HG02981 (cell line): ENCODE results near the gene XYLT1.
"Not testable (repeated sequence)": the region's sequence is repeated elsewhere in the genome, so short reads cannot be mapped to it uniquely, and the experiment has no call there.

Experiments used
- ATAC-seq: cut with Tn5 transposase; IDR thresholded peaks from one replicate; pipeline ENCODE4 v1.9.1; 2021; ENCODE audit warnings: mild to moderate bottlenecking, moderate library complexity; ENCODE audit not compliant: unreplicated experiment

The XYLT1 gene

GRCh38 chr16:17493012-17493411 lies 22.3 kb upstream of the XYLT1 start:
- ATAC-seq = no peak

GRCh38 chr16:17491140-17491662 lies 20.4 kb upstream of the XYLT1 start:
- ATAC-seq = no peak

GRCh38 chr16:17488506-17488905 lies 17.7 kb upstream of the XYLT1 start:
- no peak for ATAC-seq

- ATAC-seq = no peak
Observed at GRCh38 chr16:17483351-17483750, 12.6 kb upstream of the XYLT1 start.

GRCh38 chr16:17482341-17482740 lies 11.6 kb upstream of the XYLT1 start:
- not testable (repeated sequence) for ATAC-seq

- no peak for ATAC-seq
Observed at GRCh38 chr16:17481736-17482135, 11.0 kb upstream of the XYLT1 start.

- ATAC-seq = not testable (repeated sequence)
Observed at GRCh38 chr16:17477260-17477545, 6.4 kb upstream of the XYLT1 start.

- no peak for ATAC-seq
Observed at GRCh38 chr16:17476414-17477259, 5.9 kb upstream of the XYLT1 start.

- ATAC-seq = no peak
Observed at GRCh38 chr16:17475104-17475503, 4.3 kb upstream of the XYLT1 start.

- ATAC-seq = no peak
Observed at GRCh38 chr16:17474572-17474971, 3.8 kb upstream of the XYLT1 start.

- ATAC-seq = no peak
Observed at GRCh38 chr16:17474037-17474436, 3.3 kb upstream of the XYLT1 start.

- ATAC-seq = no peak
Observed at GRCh38 chr16:17471719-17472461, 1.1 kb upstream of the XYLT1 start.

- ATAC-seq = no peak
Observed at GRCh38 chr16:17470182-17470907, 415 bp downstream of the XYLT1 start.

GRCh38 chr16:17469741-17470181 lies 999 bp downstream of the XYLT1 start:
- no peak for ATAC-seq

- ATAC-seq = no peak
Observed at GRCh38 chr16:17469011-17469740, 1.6 kb downstream of the XYLT1 start.

- ATAC-seq = no peak
Observed at GRCh38 chr16:17468611-17469010, 2.1 kb downstream of the XYLT1 start.

GRCh38 chr16:17467923-17468540 lies 2.7 kb downstream of the XYLT1 start:
- ATAC-seq = no peak

- ATAC-seq = no peak
Observed at GRCh38 chr16:17466876-17467275, 3.9 kb downstream of the XYLT1 start.

GRCh38 chr16:17465460-17465859 lies 5.3 kb downstream of the XYLT1 start:
- ATAC-seq = no peak

- ATAC-seq = no peak
Observed at GRCh38 chr16:17463335-17463734, 7.4 kb downstream of the XYLT1 start.
